HS-27A (cell line): ENCODE results near the gene OR52B6.
"Not testable (repeated sequence)": the region's sequence is repeated elsewhere in the genome, so short reads cannot be mapped to it uniquely, and the experiment has no call there.

ENCODE experiments used
- DNase-seq: peaks from one replicate; pipeline ENCODE4 v3.0.0-alpha.2; 2012; ENCODE audit warnings: low read depth, missing footprints

OR52B6 gene

GRCh38 chr11:5596607-5597201, 16.0 kb downstream of the OR52B6 start, which contains the start of gene TRIM6:
TRIM6 (plus strand) TSS chr11:5596637; CDS start chr11:5596898, 261 bp downstream.
- DNase-seq = no peak

GRCh38 chr11:5597953-5598352, 17.3 kb downstream of the OR52B6 start:
- no peak for DNase-seq

GRCh38 chr11:5600374-5600851, 19.7 kb downstream of the OR52B6 start:
- DNase-seq = no peak

- DNase-seq = not testable (repeated sequence)
Observed at GRCh38 chr11:5602791-5603190, 22.1 kb downstream of the OR52B6 start.

DNA sequence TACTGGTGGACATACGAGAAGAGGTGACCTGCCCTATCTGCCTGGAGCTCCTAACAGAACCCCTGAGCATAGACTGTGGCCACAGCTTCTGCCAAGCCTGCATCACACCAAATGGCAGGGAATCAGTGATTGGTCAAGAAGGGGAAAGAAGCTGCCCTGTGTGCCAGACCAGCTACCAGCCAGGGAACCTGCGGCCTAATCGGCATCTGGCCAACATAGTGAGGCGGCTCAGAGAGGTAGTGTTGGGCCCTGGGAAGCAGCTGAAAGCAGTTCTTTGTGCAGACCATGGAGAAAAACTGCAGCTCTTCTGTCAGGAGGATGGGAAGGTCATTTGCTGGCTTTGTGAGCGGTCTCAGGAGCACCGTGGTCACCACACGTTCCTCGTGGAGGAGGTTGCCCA, 22.6 kb downstream of the OR52B6 start:
- DNase-seq = no peak

GRCh38 chr11:5604896-5605295, 24.2 kb downstream of the OR52B6 start:
- no peak for DNase-seq

DNA sequence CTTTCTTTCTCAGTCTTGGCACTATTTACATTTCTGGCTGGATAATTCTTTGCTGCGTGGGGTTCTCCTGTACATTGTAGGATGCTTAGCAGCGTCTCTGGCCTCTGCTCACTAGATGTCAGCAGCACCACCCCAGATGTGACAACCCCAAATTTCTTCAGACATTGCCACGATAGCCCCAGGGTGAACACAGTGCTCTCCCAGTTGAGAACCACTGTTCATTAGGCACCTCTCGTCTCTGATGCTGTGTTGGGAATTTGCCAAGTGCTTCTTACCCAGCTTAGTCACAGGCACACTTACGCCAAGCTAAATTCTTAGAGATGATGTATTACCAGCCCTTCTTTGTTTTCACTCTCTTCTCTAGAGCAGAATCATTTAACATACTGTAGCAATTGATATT, 25.2 kb downstream of the OR52B6 start:
- peak; percentile 57 for DNase-seq

DNA sequence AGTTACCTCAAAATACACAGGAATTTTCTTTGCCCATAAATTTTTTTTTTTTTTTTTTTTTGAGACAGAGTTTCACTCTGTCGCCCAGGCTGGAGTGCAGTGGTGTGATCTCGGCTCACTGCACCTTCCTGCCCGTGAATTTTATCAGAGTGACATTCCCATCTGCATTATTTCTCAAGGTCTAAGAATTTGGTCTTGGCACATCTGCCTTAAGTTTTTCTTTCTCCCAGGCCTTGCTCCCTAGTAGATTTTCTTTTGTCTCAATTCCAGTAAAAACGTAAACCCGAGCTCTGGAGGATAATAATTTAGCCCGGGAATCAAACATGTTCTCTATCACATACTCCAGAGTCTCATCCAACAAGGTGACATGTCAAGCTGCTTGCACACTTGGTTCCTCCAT, 28.1 kb downstream of the OR52B6 start:
- no peak for DNase-seq

DNA sequence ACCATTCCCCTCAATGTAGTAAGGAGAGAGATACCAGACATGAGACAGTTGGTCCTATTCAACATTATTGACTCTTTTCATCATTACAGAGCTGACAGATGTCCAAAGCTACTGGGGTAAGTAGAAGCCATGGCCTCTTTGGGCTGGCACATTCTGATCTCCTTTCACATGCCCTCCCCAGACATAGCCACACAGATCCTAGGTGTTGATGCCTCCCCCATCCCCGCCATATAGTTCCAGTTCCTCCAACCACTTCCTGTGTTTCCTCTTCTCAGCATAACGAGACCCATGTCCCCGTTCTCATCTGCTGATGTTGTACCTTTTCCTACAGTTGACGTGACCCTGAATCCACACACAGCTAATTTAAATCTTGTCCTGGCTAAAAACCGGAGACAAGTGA, 29.8 kb downstream of the OR52B6 start:
- DNase-seq = no peak

- no peak for DNase-seq
Observed at GRCh38 chr11:5611627-5612026, 30.9 kb downstream of the OR52B6 start.

DNA sequence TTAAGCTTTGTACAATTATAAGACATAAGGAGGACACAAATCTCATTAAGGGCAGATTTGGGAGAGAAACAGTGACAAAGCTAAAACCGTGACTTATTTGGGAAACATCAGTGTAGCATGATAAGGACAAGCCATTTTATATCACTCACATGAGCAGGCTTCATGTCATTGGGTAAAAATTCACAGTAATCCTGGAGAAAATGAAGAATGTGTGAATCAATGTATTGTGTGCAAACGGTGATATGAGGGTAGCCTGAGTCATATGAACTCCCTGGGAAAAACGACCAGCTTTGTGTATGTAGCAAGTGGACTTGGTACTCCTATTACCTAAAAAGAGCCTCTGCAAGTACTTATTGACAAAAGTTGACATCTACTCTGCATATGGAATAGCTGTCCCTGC, 38.1 kb downstream of the OR52B6 start:
- peak; percentile 79 for DNase-seq

DNA sequence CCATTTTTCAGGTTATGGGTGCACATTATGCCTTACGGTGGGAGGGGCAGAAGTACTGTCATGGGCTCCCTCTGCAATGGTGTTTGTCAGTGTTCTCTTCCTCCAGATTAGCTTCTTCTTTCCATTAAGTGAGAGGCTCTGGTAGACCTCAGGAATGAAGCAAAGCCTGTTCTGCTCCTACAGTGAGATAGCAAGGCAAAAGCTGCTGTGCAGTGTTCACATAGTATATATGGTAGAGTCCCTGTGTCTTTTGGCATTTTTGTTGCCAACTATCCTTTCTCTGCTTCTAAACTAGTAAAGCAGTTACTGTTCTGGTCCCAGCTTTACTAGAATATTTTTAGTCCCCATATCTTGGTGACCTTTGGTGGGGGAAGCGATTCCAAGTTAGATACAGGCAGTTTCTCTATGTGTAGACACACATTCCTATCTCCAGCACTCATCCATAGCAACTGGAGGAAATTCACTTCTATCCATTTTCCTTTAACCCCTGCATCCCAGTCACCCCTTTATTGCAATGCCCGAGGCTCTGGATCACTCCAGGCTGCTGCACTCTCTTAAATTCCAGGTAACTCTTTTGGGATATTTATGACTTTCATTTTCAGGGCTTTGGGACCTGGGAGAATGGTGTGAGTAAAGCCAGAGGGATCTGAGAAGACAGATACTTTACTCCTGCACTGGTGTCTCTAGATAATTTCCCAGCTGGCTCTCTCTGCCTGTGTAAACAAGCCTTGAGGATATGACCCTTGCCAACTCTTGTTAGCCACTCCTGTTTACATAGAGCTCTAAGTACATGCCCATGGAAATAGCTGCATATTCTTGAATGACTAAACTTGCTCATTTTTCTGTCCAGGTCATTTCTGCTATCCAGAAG, 40.2 kb downstream of the OR52B6 start:
- peak; percentile 72 for DNase-seq

DNA sequence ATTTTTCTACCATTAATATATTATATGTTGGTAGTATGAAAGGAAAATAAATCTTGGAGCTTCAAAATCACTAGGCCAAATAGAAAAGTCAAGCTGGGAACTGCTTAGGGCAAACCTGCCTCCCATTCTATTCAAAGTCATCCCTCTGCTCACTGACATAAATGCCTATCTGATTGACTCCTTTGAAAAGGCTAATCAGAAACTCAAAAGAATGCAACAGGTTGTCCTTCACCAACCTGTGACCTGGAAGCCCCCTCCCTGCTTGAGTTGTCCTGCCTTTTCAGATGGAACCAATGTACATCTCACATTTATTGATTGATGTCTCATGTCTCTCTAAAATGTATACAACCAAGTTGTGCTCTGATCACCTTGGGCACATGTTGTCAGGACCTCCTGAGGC, 40.9 kb downstream of the OR52B6 start:
- no peak for DNase-seq

DNA sequence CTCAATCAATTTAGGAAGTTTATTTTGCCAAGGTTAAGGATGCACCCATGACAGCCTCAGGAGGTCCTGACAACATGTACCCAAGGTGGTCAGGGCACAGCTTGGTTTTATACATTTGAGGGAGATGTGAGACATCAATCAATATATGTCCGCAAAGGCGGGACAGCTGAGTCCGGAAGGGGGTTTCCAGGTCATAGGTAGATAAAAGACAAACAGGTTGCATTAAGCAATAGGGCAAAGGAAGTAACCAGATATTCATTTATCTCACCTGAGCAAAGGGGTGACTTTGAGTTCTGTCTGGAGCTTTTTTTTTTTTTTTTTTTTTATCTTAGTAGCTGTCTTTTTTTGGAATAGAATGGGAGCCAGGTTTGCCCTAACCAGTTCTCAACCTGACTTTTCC, 42.1 kb downstream of the OR52B6 start:
- DNase-seq = no peak

- DNase-seq = peak; percentile 14
Observed at GRCh38 chr11:5624489-5625279, 44.0 kb downstream of the OR52B6 start, which contains the start of gene TRIM34. TRIM34 (plus strand) TSS chr11:5625001; CDS start chr11:5632332, 7,331 bp downstream.

- no peak for DNase-seq
Observed at GRCh38 chr11:5625281-5625680, 44.6 kb downstream of the OR52B6 start.

DNA sequence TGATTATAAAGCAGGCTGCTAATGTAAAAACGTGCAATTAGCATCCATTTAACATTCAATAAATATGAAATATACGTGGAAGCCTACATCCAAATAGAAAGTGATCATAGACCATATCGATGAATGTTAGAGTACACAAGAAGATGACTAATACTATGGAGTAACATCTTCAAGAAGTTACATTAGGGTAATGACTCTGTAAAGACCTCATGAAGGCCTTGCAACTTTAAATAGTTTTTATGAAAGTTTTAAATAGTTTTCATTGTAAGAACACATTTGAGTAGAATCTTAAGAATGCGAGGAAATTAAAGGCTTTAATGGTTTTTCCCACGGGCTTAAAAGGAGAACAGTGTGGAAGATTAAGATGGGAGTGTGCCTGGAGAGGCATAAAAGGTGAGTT, 45.5 kb downstream of the OR52B6 start:
- no peak for DNase-seq

- DNase-seq = no peak
Observed at GRCh38 chr11:5631417-5631816, 50.7 kb downstream of the OR52B6 start.
